Right lobe of liver (tissue), 6 donors: ENCODE measurements around the gene P3H2. TPM values are rescaled to one million over a fixed set of nuclear protein-coding genes. Genes with fewer than 3 reads are reported as not detected.

Experiments
- ATAC-seq, 4 donors: fragments of 200-7000 bp; cut with Tn5 transposase; one replicate each; pipeline ENCODE4 v1.9.1; 2020; ENCODE audit warnings: mild to moderate bottlenecking in 4 of 4, moderate library complexity in 4 of 4
- DNase-seq, 3 donors: peaks; one replicate each; pipeline ENCODE4 v3.0.0-alpha.2; 2020
- H3K27ac ChIP-seq, 3 donors: fragments of 200-600 bp; one replicate each; pipeline ENCODE4 v1.8.0; 2022
- H3K27me3 ChIP-seq, 2 donors: fragments of 200-600 bp; one replicate each; pipeline ENCODE4 v1.8.0; 2022
- H3K36me3 ChIP-seq, 4 donors: fragments of 200-600 bp; sonication (generic) in 1 of 4; one replicate each; pipeline versions ENCODE4 v1.5.1 to v1.8.0; 2017 to 2022; ENCODE audit warnings: control low read depth in 1 of 4
- H3K4me1 ChIP-seq, 4 donors: fragments of 200-600 bp; sonication (generic) in 1 of 4; one replicate each; pipeline versions ENCODE4 v1.5.1 to v1.8.0; 2017 to 2022; ENCODE audit warnings: control low read depth in 1 of 4
- H3K4me3 ChIP-seq, 3 donors: fragments of 200-600 bp; one replicate each; pipeline ENCODE4 v1.8.0; 2022
- H3K9me3 ChIP-seq, 4 donors: fragments of 200-600 bp; sonication (generic) in 1 of 4; one replicate each; pipeline versions ENCODE4 v1.5.1 to v1.8.0; 2017 to 2022; ENCODE audit warnings: control low read depth in 1 of 4
- POLR2A ChIP-seq: fragments of 450-650 bp; IDR thresholded peaks from one replicate; pipeline ENCODE4 v1.6.1; 2017; ENCODE audit warnings: antibody characterized with exemption, mild to moderate bottlenecking
- WGBS: methylation state at CpG from one replicate; pipeline ENCODE4 v1.1.6; 2018; ENCODE audit warnings: low coverage, low lambda C conversion rate; ENCODE audit not compliant: insufficient coverage; ENCODE audit errors: missing lambda C conversion rate; 5-methylcytosine and 5-hydroxymethylcytosine counted together
- intact Hi-C, 2 donors: fragments of 100-400 bp; cut with DNase I; formaldehyde crosslinking; loops; one replicate each; pipeline versions ENCODE4 v1.11.2 to v1.14.1; 2022
- total RNA-seq, 6 experiments: library from RNA; depleted of rRNA in 2 of 6; stranded (reverse); fragments of >200 nt in 2 of 6; fragmentation: NEBNext Ultra II Directional in 3 of 6; extraction: Animal tissue kit (Norgen Biotek cat#: 25700) in 3 of 6; gene quantifications; one replicate each; pipeline versions ENCODE4 v1.1.0 to v1.2.4, GENCODE V29; 2016 to 2023
- TF ChIP-seq, protein P1 (sequence below), 4 donors: fragments of 200-600 bp in 3 of 4; fragments of 450-650 bp in 1 of 4; IDR thresholded peaks; one replicate each; pipeline versions ENCODE4 v1.5.1 to v1.8.0; 2016 to 2022; ENCODE audit warnings: antibody characterized with exemption in 4 of 4, mild to moderate bottlenecking in 2 of 4
- donor health status: DM: no; HTN: yes; CAD: no.
- donor health status: DM: no; HTN: no; CAD: no.
- donor health status: DM: no; HTN: no; CAD: no.
- donor health status: DM: no; HTN: yes; CAD: no.
- donor health status: DM: no; HTN: yes; CAD: no.

The P3H2 gene
- total RNA-seq, 6 experiments from 2014 or later = 3.2 to 8.7 (median 6.5) TPM

DNA sequence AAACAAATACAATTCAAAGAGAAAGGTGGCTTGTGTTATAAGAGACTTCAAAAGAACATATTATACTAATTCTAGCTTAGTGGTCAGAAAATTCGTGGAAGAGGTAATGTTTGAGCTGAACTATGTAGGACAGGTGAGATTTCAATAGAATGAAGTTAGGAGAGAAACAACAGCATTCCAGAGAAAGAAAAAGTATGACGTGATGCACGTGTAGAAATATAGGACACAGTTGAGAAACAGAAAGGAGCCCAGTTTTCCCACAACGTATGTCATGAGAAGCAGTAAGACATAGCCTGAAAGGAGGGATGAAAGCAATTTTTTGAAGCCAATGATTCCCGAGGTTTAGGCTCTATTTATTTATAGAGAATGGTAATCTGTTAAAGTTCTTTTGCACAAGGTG, 18.7 kb upstream of the P3H2 start:
- H3K27ac ChIP-seq = no peak overlapping the region

DNA sequence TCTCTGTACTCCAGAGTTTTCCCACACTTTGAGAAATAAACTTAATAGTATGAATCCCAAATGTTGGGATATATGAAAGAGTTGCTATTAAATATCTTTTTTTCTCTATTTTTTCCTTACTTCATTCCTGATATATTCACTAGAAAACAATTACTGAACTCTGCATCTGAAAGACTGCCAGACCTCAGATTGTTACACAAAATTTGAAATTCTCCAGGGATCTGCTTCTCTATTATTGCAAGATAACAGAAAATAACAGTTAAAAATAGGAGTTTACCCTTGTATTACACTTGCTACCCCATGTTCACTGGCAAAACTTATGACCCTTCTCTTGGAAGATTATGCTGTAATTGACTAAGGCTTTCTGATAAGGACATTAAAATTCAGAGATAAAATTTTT, 11.7 kb upstream of the P3H2 start:
- H3K4me3 ChIP-seq = no peak overlapping the region
- H3K4me1 ChIP-seq = no peaks in the 10 kb centered on the region
- no peak overlapping the region for H3K27ac ChIP-seq
- intact Hi-C loops = no loop called here
- DNase-seq = no peak
- H3K36me3 ChIP-seq = no peaks in the 10 kb centered on the region
- H3K9me3 ChIP-seq = no peaks in the 10 kb centered on the region
- H3K27me3 ChIP-seq = no peaks in the 10 kb centered on the region
- TF ChIP-seq, protein P1, sequence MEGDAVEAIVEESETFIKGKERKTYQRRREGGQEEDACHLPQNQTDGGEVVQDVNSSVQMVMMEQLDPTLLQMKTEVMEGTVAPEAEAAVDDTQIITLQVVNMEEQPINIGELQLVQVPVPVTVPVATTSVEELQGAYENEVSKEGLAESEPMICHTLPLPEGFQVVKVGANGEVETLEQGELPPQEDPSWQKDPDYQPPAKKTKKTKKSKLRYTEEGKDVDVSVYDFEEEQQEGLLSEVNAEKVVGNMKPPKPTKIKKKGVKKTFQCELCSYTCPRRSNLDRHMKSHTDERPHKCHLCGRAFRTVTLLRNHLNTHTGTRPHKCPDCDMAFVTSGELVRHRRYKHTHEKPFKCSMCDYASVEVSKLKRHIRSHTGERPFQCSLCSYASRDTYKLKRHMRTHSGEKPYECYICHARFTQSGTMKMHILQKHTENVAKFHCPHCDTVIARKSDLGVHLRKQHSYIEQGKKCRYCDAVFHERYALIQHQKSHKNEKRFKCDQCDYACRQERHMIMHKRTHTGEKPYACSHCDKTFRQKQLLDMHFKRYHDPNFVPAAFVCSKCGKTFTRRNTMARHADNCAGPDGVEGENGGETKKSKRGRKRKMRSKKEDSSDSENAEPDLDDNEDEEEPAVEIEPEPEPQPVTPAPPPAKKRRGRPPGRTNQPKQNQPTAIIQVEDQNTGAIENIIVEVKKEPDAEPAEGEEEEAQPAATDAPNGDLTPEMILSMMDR (IDR thresholded peaks at IDR 0.05) = no peak
- TF ChIP-seq POLR2A = no peak
- ATAC-seq = no peak

More for the DNA sequence above, 18.7 kb upstream of the P3H2 start:
- intact Hi-C loops = no loop called here
- no peaks in the 10 kb centered on the region for H3K4me1 ChIP-seq
- ATAC-seq = no peak
- TF ChIP-seq POLR2A = no peak
- TF ChIP-seq, protein P1 (IDR thresholded peaks at IDR 0.05) = no peak
- H3K9me3 ChIP-seq = no peaks in the 10 kb centered on the region
- no peak for DNase-seq
- no peaks in the 10 kb centered on the region for H3K27me3 ChIP-seq
- no peaks in the 10 kb centered on the region for H3K36me3 ChIP-seq
- H3K4me3 ChIP-seq = no peak overlapping the region
- 39% methylated on average over 5 of the region's 5 CpGs for WGBS

DNA sequence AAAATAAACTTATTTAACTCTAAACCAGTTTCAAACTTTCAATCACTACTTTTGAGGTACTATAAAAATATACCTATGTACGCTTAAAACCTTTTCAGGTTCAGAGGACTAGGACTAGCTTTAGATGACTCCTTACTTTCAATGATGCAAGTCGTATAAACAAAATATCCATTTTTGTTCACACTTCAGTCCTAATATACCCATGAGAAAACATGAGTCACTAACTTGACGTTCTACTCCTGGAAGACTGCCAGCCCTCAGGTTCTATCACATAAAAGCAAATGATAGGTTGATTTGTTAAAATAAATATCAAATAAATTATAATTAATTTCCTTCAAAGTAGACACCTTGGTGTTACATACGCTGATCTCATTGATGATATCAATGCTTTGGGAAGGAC, 10.6 kb upstream of the P3H2 start:
- no peak overlapping the region for H3K4me3 ChIP-seq
- WGBS = 47% methylated on average over 4 of the region's 4 CpGs
- TF ChIP-seq, protein P1 (IDR thresholded peaks at IDR 0.05) = no peak
- TF ChIP-seq POLR2A = no peak

DNA sequence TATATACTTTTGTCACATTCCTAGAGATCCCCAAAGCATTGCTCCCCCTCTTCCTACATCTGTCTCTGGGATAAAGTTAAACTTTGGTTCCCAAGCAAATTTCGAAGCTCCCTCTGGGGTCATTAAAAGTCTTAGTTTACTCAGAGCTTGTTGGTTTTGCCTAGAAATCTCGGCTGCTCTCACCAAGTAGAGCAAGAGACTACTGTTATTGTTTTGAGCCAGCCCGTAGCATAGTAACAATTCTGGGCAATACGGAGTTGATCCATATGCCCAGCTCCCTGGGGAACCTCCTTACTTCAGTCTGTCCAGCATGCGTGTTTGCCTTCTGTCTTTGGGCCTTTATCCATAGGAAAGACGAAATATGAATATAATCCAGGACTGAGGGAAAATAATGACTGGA, 10.0 kb upstream of the P3H2 start:
- H3K9me3 ChIP-seq = no peaks in the 10 kb centered on the region
- no peaks in the 10 kb centered on the region for H3K27me3 ChIP-seq
- no peak overlapping the region for H3K27ac ChIP-seq
- TF ChIP-seq, protein P1 (IDR thresholded peaks at IDR 0.05) = no peak
- no peak for TF ChIP-seq POLR2A
- H3K36me3 ChIP-seq = no peaks in the 10 kb centered on the region
- intact Hi-C loops = no loop called here
- ATAC-seq (no peak), DNase-seq (no peak)
- no peaks in the 10 kb centered on the region for H3K4me1 ChIP-seq
- H3K4me3 ChIP-seq = no peak overlapping the region
- WGBS = 40% methylated on average over 6 of the region's 6 CpGs

More for the DNA sequence above, 10.6 kb upstream of the P3H2 start:
- H3K9me3 ChIP-seq = no peaks in the 10 kb centered on the region
- H3K4me1 ChIP-seq = no peaks in the 10 kb centered on the region
- DNase-seq (no peak), ATAC-seq (no peak)
- intact Hi-C loops = no loop called here
- no peaks in the 10 kb centered on the region for H3K27me3 ChIP-seq
- H3K36me3 ChIP-seq = no peaks in the 10 kb centered on the region
- H3K27ac ChIP-seq = no peak overlapping the region

DNA sequence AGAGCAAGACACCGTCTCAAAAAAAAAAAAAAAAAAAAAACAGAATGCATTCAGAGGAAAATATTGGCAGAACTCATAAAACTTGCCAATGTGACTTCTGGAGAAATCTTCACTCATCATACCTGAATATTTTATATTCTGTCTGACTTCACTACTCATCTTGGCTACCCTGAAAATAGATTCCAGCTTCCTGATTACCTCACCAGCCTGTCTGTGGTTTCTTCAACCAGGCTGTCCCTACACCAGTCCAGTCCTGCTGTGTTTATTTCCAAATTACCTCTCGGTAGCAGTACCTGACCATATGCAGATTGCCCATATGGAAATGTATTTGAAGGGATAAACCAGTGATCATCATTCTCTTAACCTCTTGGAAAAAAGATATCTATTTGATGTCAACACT, 9.3 kb upstream of the P3H2 start:
- Histone ChIP-seq H3K4me1 (no peaks in the 10 kb centered on the region), H3K36me3 (no peaks in the 10 kb centered on the region), H3K27me3 (no peaks in the 10 kb centered on the region), H3K27ac (no peak overlapping the region), H3K9me3 (no peaks in the 10 kb centered on the region), H3K4me3 (no peak overlapping the region)
- TF ChIP-seq POLR2A = no peak
- ATAC-seq = no peak
- 73% methylated on average over 2 of the region's 2 CpGs for WGBS
- DNase-seq = no peak
- intact Hi-C loops = no loop called here
